GM20431 (cell line): ENCODE measurements around the gene NQO1.
"Not testable (repeated sequence)": the region's sequence is repeated elsewhere in the genome, so short reads cannot be mapped to it uniquely, and the experiment has no call there.

ENCODE experiments used
- in situ Hi-C: fragments of 300-500 bp; cut with MseI, MboI; formaldehyde crosslinking; loops from one replicate; pipeline ENCODE4 v1.15.0; 2020; ENCODE audit warnings: low sequenced_read_pairs; ENCODE audit not compliant: unreplicated experiment

Gene NQO1

DNA sequence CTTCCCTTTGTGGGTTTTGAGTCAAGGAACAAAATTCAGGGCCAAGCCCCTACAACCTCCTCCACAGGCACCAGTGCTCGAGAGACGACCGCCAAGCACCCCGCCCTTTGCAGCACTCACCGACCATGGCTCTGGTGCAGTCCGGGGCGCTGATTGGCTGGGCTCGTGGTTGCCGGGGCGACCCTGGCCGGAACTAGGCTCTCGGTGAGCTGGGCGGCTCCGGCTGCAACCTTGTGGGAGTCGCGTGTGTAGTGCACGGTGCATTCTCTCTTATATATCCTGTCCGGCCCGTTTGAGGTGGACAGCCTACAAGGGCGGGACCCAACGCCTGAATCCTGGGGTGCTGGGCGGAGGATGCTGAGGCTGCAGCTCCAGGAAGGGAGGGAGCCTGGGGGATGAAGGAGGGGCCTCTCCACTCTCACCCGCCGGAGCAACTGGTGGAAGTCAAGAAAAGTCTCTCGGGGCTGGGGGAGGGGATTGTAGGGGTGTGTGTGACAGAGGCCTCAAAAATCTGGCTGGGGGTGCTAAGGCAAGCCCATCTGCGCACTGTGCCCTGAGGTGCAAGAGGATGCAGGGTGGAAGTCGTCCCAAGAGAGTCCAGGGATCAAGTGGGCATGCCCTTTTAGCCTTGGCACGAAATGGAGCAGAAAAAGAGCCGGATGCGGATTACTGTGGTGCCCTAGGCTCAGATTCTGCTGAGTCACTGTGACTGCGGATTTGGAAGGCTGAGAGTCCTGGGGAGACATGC is at the start of gene NQO1:
NQO1 (minus strand) TSS at position 248 of the 748 bp plus-strand sequence; CDS start at position 127, 121 bp downstream.
- in situ Hi-C loops, result no loop called here

- in situ Hi-C loops, result no loop called here
These were observed 49.2 kb upstream of the NQO1 start for GRCh38 chr16:69775563-69775962.

GRCh38 chr16:69773260-69773947 is 47.0 kb upstream of the NQO1 start:
- in situ Hi-C loops, result no loop called here

DNA sequence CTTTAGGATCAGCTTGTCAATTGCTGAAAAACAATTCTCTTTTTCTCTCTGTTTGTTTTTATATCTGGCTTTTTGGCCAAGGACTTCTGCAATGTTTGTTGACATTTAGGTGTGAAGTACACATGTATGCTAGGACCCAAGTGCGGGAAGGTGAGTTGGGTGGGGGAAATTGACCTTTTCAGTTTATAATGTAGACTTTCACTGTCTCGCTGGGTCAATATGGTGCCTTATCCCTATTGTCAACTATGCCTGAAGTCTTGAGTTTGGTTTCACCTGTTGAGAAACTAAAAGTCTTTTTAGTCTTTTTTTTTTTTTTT is 45.2 kb upstream of the NQO1 start:
- in situ Hi-C loops, result no loop called here

GRCh38 chr16:69769404-69769803 is 43.0 kb upstream of the NQO1 start:
- in situ Hi-C loops, result no loop called here

- in situ Hi-C loops, result no loop called here
These were observed 42.3 kb upstream of the NQO1 start for GRCh38 chr16:69768666-69769065.

GRCh38 chr16:69767459-69768229 is 41.3 kb upstream of the NQO1 start:
- in situ Hi-C loops, result no loop called here

DNA sequence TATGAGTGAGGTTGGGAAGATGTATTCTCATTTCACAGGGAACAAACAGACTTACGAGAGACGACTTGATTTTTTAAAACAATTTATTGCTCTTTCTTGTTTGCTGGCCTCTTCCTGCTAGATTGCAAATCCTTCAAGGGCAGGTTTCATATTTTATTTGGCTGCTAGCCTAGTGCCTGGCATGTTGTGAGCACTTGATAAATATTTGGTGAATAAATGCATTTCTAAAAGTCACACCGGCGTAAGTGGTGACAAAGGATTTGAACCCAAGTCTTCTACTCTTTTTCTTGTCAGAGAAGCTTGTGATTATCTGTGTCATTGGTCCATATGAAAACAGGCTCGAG is 37.2 kb upstream of the NQO1 start:
- in situ Hi-C loops, result no loop called here

GRCh38 chr16:69762814-69763598 is 36.6 kb upstream of the NQO1 start:
- in situ Hi-C loops, result no loop called here

GRCh38 chr16:69761983-69762813 is 35.8 kb upstream of the NQO1 start, which contains the start of gene WWP2:
Gene WWP2, plus strand, starts transcription at chr16:69762332. Its CDS starts 24,679 bp downstream, at chr16:69787011.
- in situ Hi-C loops, result no loop called here

GRCh38 chr16:69757375-69757774 is 31.0 kb upstream of the NQO1 start:
- in situ Hi-C loops, result not testable (repeated sequence)

DNA sequence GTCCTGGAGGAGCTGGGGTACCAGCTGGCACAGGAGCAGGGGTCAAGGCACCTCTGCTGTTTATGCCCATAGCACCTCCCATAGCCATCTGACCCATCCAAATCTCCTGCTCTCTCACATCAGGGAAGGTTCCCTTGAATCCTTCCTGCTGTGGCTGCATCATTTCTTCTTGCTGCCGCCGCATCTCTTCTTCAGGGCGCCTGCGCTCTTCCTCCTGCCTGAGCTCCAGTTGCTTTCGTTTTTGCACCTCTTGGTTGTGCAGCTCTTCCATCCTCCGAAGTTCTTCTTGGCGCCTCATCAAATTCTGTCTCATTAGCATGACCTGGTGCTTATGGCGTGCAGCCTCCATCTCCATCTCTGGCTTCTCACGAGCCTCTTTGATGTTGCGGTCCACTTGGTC is 30.3 kb upstream of the NQO1 start:
- in situ Hi-C loops, result no loop called here

GRCh38 chr16:69754469-69755310 is 28.3 kb upstream of the NQO1 start, which contains the start of gene NOB1:
Gene NOB1, minus strand, starts transcription at chr16:69754926. Its CDS starts 16 bp downstream, at chr16:69754910.
- in situ Hi-C loops, result no loop called here

GRCh38 chr16:69754143-69754468 is 27.7 kb upstream of the NQO1 start:
- in situ Hi-C loops, result no loop called here

- in situ Hi-C loops, result no loop called here
These were observed 22.5 kb upstream of the NQO1 start for GRCh38 chr16:69748694-69749345.

DNA sequence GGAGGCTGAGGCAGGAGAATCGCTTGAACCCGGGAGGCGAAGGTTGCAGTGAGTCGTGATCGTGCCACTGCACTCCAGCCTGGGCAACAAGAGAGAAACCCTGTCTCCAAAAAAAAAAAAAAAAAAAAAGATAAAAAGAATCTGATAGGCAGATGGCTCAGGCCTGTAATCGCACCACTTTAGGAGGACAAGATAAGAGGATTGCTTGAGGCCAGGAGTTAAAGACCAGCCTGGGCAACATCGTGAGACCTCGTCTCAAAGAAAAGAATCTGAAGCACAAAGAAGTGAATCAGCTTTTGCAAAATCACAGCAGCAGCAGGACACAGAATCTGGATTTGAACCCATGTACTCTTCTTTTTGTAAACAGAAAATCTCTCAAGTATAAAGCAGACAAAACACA is 20.8 kb upstream of the NQO1 start:
- in situ Hi-C loops, result no loop called here

DNA sequence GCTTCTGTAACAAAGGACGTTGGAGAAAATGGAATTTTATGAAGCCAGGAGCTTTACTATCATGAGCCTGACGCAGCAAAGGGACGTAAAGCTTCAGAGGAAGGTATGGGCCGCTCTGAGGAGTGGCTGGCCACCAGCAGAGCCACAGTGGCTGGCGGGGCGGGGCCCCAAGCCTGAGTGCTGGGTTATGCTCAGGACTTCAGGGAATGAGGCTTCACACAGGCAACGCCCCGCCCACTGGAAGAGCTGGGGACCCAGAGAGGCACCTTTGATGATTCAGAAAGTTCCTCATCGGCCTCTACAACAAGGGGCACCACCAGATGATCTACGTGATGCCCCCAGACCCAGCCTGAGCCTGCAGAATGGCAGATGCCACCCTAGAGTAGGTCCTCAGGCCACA is 19.6 kb upstream of the NQO1 start:
- in situ Hi-C loops, result no loop called here

DNA sequence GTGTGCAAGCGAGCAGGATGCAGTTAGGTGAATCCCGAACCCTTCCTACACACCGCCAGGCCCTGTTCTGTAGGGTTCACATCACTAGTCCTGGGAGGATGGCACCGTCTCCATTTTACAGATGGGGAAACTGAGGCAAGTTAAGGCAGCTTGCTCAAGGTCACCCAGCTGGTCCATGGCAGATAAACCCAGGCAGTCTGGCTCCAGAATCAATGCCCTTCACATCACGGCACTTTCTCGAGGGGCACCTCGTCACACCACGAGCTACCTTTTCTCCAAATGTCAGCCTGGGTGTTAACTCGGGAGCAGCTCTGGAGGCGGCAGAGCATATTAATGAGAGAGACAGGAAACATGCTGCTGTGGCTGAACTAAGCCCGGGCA is 18.9 kb upstream of the NQO1 start:
- in situ Hi-C loops, result no loop called here
